Naive thymus-derived CD4-positive, alpha-beta T cell (primary cell): ENCODE results near the gene SPEF2. TPM values are rescaled to one million over a fixed set of nuclear protein-coding genes. Genes with fewer than 3 reads are reported as not detected.

Experiments used
- ATAC-seq: fragments of 150-1000 bp; cut with Tn5 transposase; 2 replicates; pipeline ENCODE4 v1.10.0; 2021; ENCODE audit warnings: mild to moderate bottlenecking, moderate library complexity
- CTCF ChIA-PET: fragments of 350-600 bp; sonication (Branson Sonifier 250); formaldehyde crosslinking; loops from one replicate; lab custom pipeline; 2021; ENCODE audit warnings: antibody characterized with exemption; lab: Charles Lee
- POLR2A ChIA-PET: fragments of 350-600 bp; sonication (Branson Sonifier 250); formaldehyde crosslinking; loops from one replicate; lab custom pipeline; 2021; ENCODE audit warnings: antibody characterized with exemption, inconsistent platforms; lab: Charles Lee
- DNase-seq, 9 donors: peaks; one replicate each; pipeline versions ENCODE4 v3.0.0 to v3.0.0-alpha.2; 2020 to 2022; ENCODE audit warnings: mixed read lengths in 1 of 9
- H3K27ac ChIP-seq: one replicate; pipeline ENCODE4 v1.7.0; 2013; ENCODE audit warnings: mild to moderate bottlenecking, low read depth, low read length, moderate library complexity
- H3K27me3 ChIP-seq, 2 donors: one replicate each; pipeline ENCODE4 v1.7.0; 2013; ENCODE audit warnings: low read length in 2 of 2, mild to moderate bottlenecking in 2 of 2, moderate library complexity in 2 of 2; ENCODE audit not compliant: control insufficient read depth in 2 of 2, insufficient read depth in 2 of 2
- H3K36me3 ChIP-seq, 3 experiments: 1 replicate in 2 of 3; 2 replicates in 1 of 3; pipeline ENCODE4 v1.7.0; 2013; ENCODE audit warnings: low read length in 3 of 3, mild to moderate bottlenecking in 3 of 3, moderate library complexity in 1 of 3; ENCODE audit not compliant: insufficient read depth in 3 of 3, control insufficient read depth in 2 of 3
- H3K4me1 ChIP-seq, 2 donors: one replicate each; pipeline ENCODE4 v1.7.0; 2013; ENCODE audit warnings: low read length in 2 of 2, mild to moderate bottlenecking in 2 of 2, moderate library complexity in 1 of 2; ENCODE audit not compliant: control insufficient read depth in 2 of 2, insufficient read depth in 2 of 2
- H3K4me3 ChIP-seq: 2 replicates; pipeline ENCODE4 v1.7.0; 2013; ENCODE audit warnings: mild to moderate bottlenecking, low read length
- H3K9me3 ChIP-seq, 3 experiments: 1 replicate in 2 of 3; 2 replicates in 1 of 3; pipeline ENCODE4 v1.7.0; 2013; ENCODE audit warnings: low read length in 3 of 3; ENCODE audit not compliant: control insufficient read depth in 2 of 3
- H3K27ac Mint-ChIP-seq, 9 donors: one replicate each; pipeline ENCODE4 v1.8.0; 2020 to 2022; ENCODE audit warnings: mixed read lengths in 9 of 9, mild to moderate bottlenecking in 8 of 9, moderate library complexity in 5 of 9, inconsistent platforms in 2 of 9
- H3K27me3 Mint-ChIP-seq, 5 donors: one replicate each; pipeline ENCODE4 v1.8.0; 2021 to 2022; ENCODE audit warnings: mixed read lengths in 5 of 5, mild to moderate bottlenecking in 1 of 5
- H3K36me3 Mint-ChIP-seq, 5 donors: one replicate each; pipeline ENCODE4 v1.8.0; 2020 to 2022; ENCODE audit warnings: mixed read lengths in 5 of 5, mild to moderate bottlenecking in 3 of 5, inconsistent platforms in 1 of 5
- H3K4me1 Mint-ChIP-seq, 7 donors: one replicate each; pipeline ENCODE4 v1.8.0; 2020 to 2022; ENCODE audit warnings: mixed read lengths in 7 of 7, mild to moderate bottlenecking in 3 of 7, inconsistent platforms in 1 of 7
- H3K4me3 Mint-ChIP-seq, 10 donors: one replicate each; pipeline ENCODE4 v1.8.0; 2020 to 2022; ENCODE audit warnings: mild to moderate bottlenecking in 10 of 10, mixed read lengths in 10 of 10, moderate library complexity in 6 of 10, inconsistent platforms in 2 of 10
- H3K9me3 Mint-ChIP-seq, 11 donors: one replicate each; pipeline ENCODE4 v1.8.0; 2020 to 2022; ENCODE audit warnings: mixed read lengths in 11 of 11, mild to moderate bottlenecking in 4 of 11, inconsistent platforms in 1 of 11, moderate library complexity in 1 of 11
- intact Hi-C, 2 donors: fragments of 100-400 bp; cut with micrococcal nuclease; formaldehyde crosslinking; loops; one replicate each; pipeline ENCODE4 v1.15.1; 2023
- polyA plus RNA-seq, 2 donors: library from polyadenylated mRNA; unstranded; fragments of 300-500 nt; fragmentation: Illumina TruSeq; gene quantifications; one replicate each; pipeline ENCODE4 v1.2.3, GENCODE V29; 2021
- total RNA-seq, 6 experiments: library from RNA in 5 of 6; stranded (reverse) in 5 of 6; gene quantifications; 1 replicate in 5 of 6; 2 replicates in 1 of 6; pipeline ENCODE4 v1.2.3 and lab custom pipeline; 2021 to 2026

SPEF2 gene
- total and polyA plus RNA-seq, 7 experiments from 2014 or later: 5.5 to 13.5 (median 7.7) TPM

DNA sequence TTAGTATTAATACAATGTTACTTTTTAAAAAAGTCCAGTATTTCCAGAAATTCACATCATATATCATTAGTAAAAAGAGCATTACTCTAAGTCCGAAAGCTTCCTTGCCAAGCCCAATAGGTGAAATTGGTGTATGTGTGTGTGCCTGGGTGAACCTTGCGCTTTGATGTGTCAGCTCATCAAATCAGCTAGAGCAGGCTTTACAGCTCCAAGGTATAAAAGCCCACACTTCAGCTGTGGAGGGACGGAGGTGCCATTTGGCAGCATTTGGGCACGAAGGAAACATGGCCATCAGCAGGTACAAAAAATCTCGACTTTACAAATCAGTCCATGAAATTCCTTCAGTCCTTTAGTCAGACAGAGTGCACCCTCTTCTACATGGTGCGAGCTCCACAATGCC is 162.6 kb downstream of the SPEF2 start:
- CTCF ChIA-PET: interaction anchor here (0.8 to 7.5 kb wide), 16 partner anchors 24 to 146 kb away, joined by 3 to 128 read pairs (median 8); partner anchors contain the start of gene IL7R

DNA sequence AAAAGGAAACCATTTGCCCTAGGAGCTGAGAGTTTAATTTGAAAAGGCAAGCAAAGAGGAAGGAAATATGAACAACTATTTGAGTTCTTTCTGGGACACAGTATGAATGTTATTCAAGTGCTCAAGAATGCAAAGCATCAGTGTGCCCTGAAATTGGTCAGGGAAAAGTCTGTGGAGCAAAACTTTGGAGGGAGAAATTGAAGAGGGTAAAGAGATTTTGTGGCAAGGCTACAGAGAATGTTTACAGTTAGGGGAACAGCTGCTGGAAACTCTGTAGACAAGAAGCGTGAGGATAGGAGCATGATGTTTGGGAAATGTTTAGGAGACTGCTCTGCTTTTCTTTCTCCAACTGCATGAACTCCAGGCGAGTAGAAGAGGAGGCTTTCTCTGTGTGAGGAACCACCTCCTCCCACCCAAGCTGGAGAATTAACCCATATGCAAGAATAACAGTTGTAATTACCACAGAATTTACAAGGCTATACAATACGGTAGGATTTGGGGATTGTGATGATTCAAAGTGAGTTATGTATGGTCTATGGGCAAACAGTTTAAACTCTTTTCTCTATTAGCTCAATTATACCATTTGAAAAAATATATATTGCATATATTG is 163.6 kb downstream of the SPEF2 start:
- intact Hi-C loops: no loop called here
- DNase-seq (no peak), ATAC-seq (no peak)
- Histone ChIP-seq H3K36me3 (no peaks in the 10 kb centered on the region), H3K27me3 (no peaks in the 10 kb centered on the region), H3K27ac (peak overlapping the region; percentile 67), H3K4me3 (peak overlapping the region; percentile 2), H3K4me1 (peaks cover 54 to 67% of the 10 kb centered on the region in 2 donors), H3K9me3 (no peaks in the 10 kb centered on the region)
- no peaks in the 10 kb centered on the region for H3K9me3 Mint-ChIP-seq
- peaks cover 0 to 5% (median 0%) of the 10 kb centered on the region in 5 donors for H3K36me3 Mint-ChIP-seq
- CTCF ChIA-PET: interaction anchor here (1.2 to 7.5 kb wide), 11 partner anchors 9 to 143 kb away, joined by 4 to 128 read pairs (median 10); partner anchors contain the start of gene IL7R
- H3K27ac Mint-ChIP-seq: peak overlapping the region; percentile 80 to 98 (median 93)
- H3K27me3 Mint-ChIP-seq: no peaks in the 10 kb centered on the region
- peaks cover 31 to 92% (median 85%) of the 10 kb centered on the region in 7 donors for H3K4me1 Mint-ChIP-seq
- peak overlapping the region; percentile 74 to 97 (median 80) for H3K4me3 Mint-ChIP-seq
- POLR2A ChIA-PET: interaction anchor here (0.5 to 31.0 kb wide), 22 partner anchors 13 to 160 kb away, joined by 3 to 979 read pairs (median 4); partner anchors contain the start of gene IL7R

More for the DNA sequence above, 162.6 kb downstream of the SPEF2 start:
- Mint-ChIP-seq H3K4me3 (peak overlapping the region; percentile 69 to 94 (median 79)), H3K27me3 (no peaks in the 10 kb centered on the region), H3K27ac (peak overlapping the region; percentile 81 to 98 (median 90)), H3K9me3 (no peaks in the 10 kb centered on the region), H3K4me1 (peaks cover 26 to 94% (median 77%) of the 10 kb centered on the region in 7 donors), H3K36me3 (peaks cover 0 to 5% (median 0%) of the 10 kb centered on the region in 5 donors)
- Histone ChIP-seq H3K9me3 (no peaks in the 10 kb centered on the region), H3K27ac (peak overlapping the region; percentile 67), H3K36me3 (no peaks in the 10 kb centered on the region), H3K4me1 (peaks cover 54 to 59% of the 10 kb centered on the region in 2 donors), H3K4me3 (peak overlapping the region; percentile 4), H3K27me3 (no peaks in the 10 kb centered on the region)
- DNase-seq (peak in 7 of 9 donors; percentile 51 to 79 (median 63)), ATAC-seq (peak; percentile 78)
- intact Hi-C loops: loop anchor here (1.0 kb wide), 5 partner anchors 9 to 77 kb away; no protein-coding TSS in a partner anchor
- POLR2A ChIA-PET: interaction anchor here (0.6 to 31.0 kb wide), 24 partner anchors 11 to 143 kb away, joined by 3 to 979 read pairs (median 8); partner anchors contain the start of gene IL7R

GRCh38 chr5:35783551-35783950 is 165.9 kb downstream of the SPEF2 start:
- H3K27ac Mint-ChIP-seq: peak overlapping the region in 1 of 9 donors; percentile 40
- intact Hi-C loops: no loop called here
- no peak overlapping the region for H3K27ac ChIP-seq
- H3K4me1 Mint-ChIP-seq: peaks cover 36 to 96% (median 88%) of the 10 kb centered on the region in 7 donors
- CTCF ChIA-PET: interaction anchor here (0.7 to 1.9 kb wide), 9 partner anchors 20 to 134 kb away, joined by 3 to 6 read pairs (median 3); no protein-coding TSS in a partner anchor
- no peaks in the 10 kb centered on the region for H3K9me3 Mint-ChIP-seq
- H3K9me3 ChIP-seq: no peaks in the 10 kb centered on the region
- no peaks in the 10 kb centered on the region for H3K27me3 ChIP-seq
- H3K4me1 ChIP-seq: peaks cover 45 to 58% of the 10 kb centered on the region in 2 donors
- no peaks in the 10 kb centered on the region for H3K36me3 ChIP-seq
- peak overlapping the region in 2 of 10 donors; percentile 21 to 37 for H3K4me3 Mint-ChIP-seq
- no peaks in the 10 kb centered on the region for H3K27me3 Mint-ChIP-seq
- no peak for DNase-seq
- POLR2A ChIA-PET: interaction anchor here (0.6 to 31.0 kb wide), 8 partner anchors 11 to 107 kb away, joined by 3 to 979 read pairs (median 58); partner anchors contain the start of gene IL7R
- no peak overlapping the region for H3K4me3 ChIP-seq
- no peak for ATAC-seq
- H3K36me3 Mint-ChIP-seq: peaks cover 0 to 6% (median 0%) of the 10 kb centered on the region in 5 donors

- no peaks in the 10 kb centered on the region for H3K9me3 Mint-ChIP-seq
- peaks cover 0 to 8% (median 0%) of the 10 kb centered on the region in 5 donors for H3K36me3 Mint-ChIP-seq
- no peaks in the 10 kb centered on the region for H3K27me3 Mint-ChIP-seq
- peaks cover 29 to 97% (median 88%) of the 10 kb centered on the region in 7 donors for H3K4me1 Mint-ChIP-seq
- no peaks in the 10 kb centered on the region for H3K36me3 ChIP-seq
- no peak overlapping the region for H3K4me3 ChIP-seq
- H3K27ac Mint-ChIP-seq: peak overlapping the region; percentile 20 to 89 (median 68)
- ATAC-seq (peak; percentile 36), DNase-seq (peak in 1 of 9 donors; percentile 57)
- ChIA-PET POLR2A (interaction anchor here (0.6 to 31.0 kb wide), 13 partner anchors 9 to 96 kb away, joined by 3 to 979 read pairs (median 4); partner anchors contain the start of gene IL7R), CTCF (interaction anchor here (0.5 to 1.9 kb wide), 4 partner anchors 65 to 1765 kb away, joined by 3 to 4 read pairs (median 4); no protein-coding TSS in a partner anchor)
- no peaks in the 10 kb centered on the region for H3K27me3 ChIP-seq
- no peak overlapping the region for H3K27ac ChIP-seq
- peak overlapping the region; percentile 16 to 68 (median 60) for H3K4me3 Mint-ChIP-seq
- H3K4me1 ChIP-seq: peaks cover 38 to 53% of the 10 kb centered on the region in 2 donors
- no peaks in the 10 kb centered on the region for H3K9me3 ChIP-seq
- intact Hi-C loops: no loop called here
These were observed 168.0 kb downstream of the SPEF2 start for GRCh38 chr5:35785601-35786085.

GRCh38 chr5:35788724-35789123 is 171.1 kb downstream of the SPEF2 start:
- intact Hi-C loops: loop anchor here in 1 of 2 donors (1.0 kb wide), 1 partner anchor 8 kb away; no protein-coding TSS in a partner anchor
- peak overlapping the region in 5 of 9 donors; percentile 45 to 85 (median 62) for H3K27ac Mint-ChIP-seq

More at GRCh38 chr5:35788724-35789123, 171.1 kb downstream of the SPEF2 start:
- no peaks in the 10 kb centered on the region for H3K36me3 ChIP-seq
- no peaks in the 10 kb centered on the region for H3K27me3 Mint-ChIP-seq
- peaks cover 0 to 12% (median 0%) of the 10 kb centered on the region in 5 donors for H3K36me3 Mint-ChIP-seq
- H3K4me1 ChIP-seq: peaks cover 24 to 56% of the 10 kb centered on the region in 2 donors
- no peak for ATAC-seq
- H3K27ac ChIP-seq: no peak overlapping the region
- H3K27me3 ChIP-seq: no peaks in the 10 kb centered on the region
- ChIA-PET CTCF (interaction anchor here (0.5 to 1.3 kb wide), 2 partner anchors 15 to 101 kb away, joined by 3 read pairs; no protein-coding TSS in a partner anchor), POLR2A (interaction anchor here (0.6 to 31.0 kb wide), 9 partner anchors 8 to 68 kb away, joined by 3 to 979 read pairs (median 4); partner anchors contain the start of gene IL7R)
- peaks cover 0 to 2% (median 0%) of the 10 kb centered on the region in 11 donors for H3K9me3 Mint-ChIP-seq
- H3K4me3 ChIP-seq: no peak overlapping the region
- DNase-seq: no peak
- H3K4me1 Mint-ChIP-seq: peaks cover 37 to 96% (median 85%) of the 10 kb centered on the region in 7 donors
- H3K4me3 Mint-ChIP-seq: peak overlapping the region in 2 of 10 donors; percentile 8 to 24
- no peaks in the 10 kb centered on the region for H3K9me3 ChIP-seq
